Midbrain (tissue), 1 donor: Measurements from ENCODE around the gene CACNA1C.

Experiments used
- DNase-seq: peaks from one replicate; lab custom pipeline; 2025; lab: John Stamatoyannopoulos, UW

The CACNA1C gene

GRCh38 chr12:2596441-2596840 lies 543.7 kb downstream of the CACNA1C start:
- DNase-seq = no peak

- no peak for DNase-seq
Observed at GRCh38 chr12:2605301-2605700, 552.5 kb downstream of the CACNA1C start.

GRCh38 chr12:2606186-2606910 lies 553.6 kb downstream of the CACNA1C start:
- no peak for DNase-seq

- DNase-seq = no peak
Observed at GRCh38 chr12:2607881-2608607, 555.3 kb downstream of the CACNA1C start.

- DNase-seq = no peak
Observed at GRCh38 chr12:2608608-2608945, 555.8 kb downstream of the CACNA1C start.

- no peak for DNase-seq
Observed at GRCh38 chr12:2609020-2609419, 556.2 kb downstream of the CACNA1C start.

GRCh38 chr12:2610358-2610757 lies 557.6 kb downstream of the CACNA1C start:
- no peak for DNase-seq

GRCh38 chr12:2613326-2614073 lies 560.7 kb downstream of the CACNA1C start:
- no peak for DNase-seq

- no peak for DNase-seq
Observed at GRCh38 chr12:2614341-2614740, 561.6 kb downstream of the CACNA1C start.

- no peak for DNase-seq
Observed at GRCh38 chr12:2615665-2616402, 563.0 kb downstream of the CACNA1C start.

GRCh38 chr12:2616763-2617162 lies 564.0 kb downstream of the CACNA1C start:
- no peak for DNase-seq

- no peak for DNase-seq
Observed at GRCh38 chr12:2617365-2617764, 564.6 kb downstream of the CACNA1C start.

- no peak for DNase-seq
Observed at GRCh38 chr12:2618291-2618995, 565.7 kb downstream of the CACNA1C start.

GRCh38 chr12:2619136-2619535 lies 566.3 kb downstream of the CACNA1C start:
- no peak for DNase-seq

GRCh38 chr12:2622460-2622859 lies 569.7 kb downstream of the CACNA1C start:
- no peak for DNase-seq

- DNase-seq = no peak
Observed at GRCh38 chr12:2623472-2623871, 570.7 kb downstream of the CACNA1C start.

GRCh38 chr12:2624543-2625288 lies 571.9 kb downstream of the CACNA1C start:
- no peak for DNase-seq

GRCh38 chr12:2625289-2625612 lies 572.5 kb downstream of the CACNA1C start:
- DNase-seq = no peak

- DNase-seq = no peak
Observed at GRCh38 chr12:2627076-2627834, 574.5 kb downstream of the CACNA1C start.

GRCh38 chr12:2627835-2628191 lies 575.0 kb downstream of the CACNA1C start:
- no peak for DNase-seq
